GM18873 (cell line): ENCODE results near the gene EFEMP1.

Source experiments
- ATAC-seq: cut with Tn5 transposase; IDR thresholded peaks from one replicate; pipeline ENCODE4 v1.9.1; 2021; ENCODE audit warnings: mild to moderate bottlenecking, moderate library complexity, moderate number of reproducible peaks; ENCODE audit not compliant: unreplicated experiment, low FRiP score

Gene EFEMP1

DNA sequence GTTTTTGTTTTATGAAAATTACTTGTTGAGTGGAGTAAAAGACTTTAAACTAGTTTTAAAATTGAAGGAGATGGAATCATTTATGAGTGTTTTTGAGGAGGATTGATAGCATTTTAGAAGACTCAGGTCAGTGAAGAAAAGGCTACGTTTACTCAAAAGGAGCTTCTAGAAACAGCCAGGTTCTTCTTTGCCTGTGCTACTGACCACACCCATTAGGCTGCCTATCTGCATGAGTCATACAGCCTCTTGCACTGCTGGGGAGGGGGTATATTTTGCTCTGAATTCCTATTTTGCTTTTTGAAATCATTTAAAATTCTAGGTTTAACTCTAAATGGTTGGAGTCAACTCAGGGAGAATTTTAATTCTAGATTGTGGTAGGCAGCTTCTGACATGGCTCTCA is 22.3 kb downstream of the EFEMP1 start:
- ATAC-seq: no peak

DNA sequence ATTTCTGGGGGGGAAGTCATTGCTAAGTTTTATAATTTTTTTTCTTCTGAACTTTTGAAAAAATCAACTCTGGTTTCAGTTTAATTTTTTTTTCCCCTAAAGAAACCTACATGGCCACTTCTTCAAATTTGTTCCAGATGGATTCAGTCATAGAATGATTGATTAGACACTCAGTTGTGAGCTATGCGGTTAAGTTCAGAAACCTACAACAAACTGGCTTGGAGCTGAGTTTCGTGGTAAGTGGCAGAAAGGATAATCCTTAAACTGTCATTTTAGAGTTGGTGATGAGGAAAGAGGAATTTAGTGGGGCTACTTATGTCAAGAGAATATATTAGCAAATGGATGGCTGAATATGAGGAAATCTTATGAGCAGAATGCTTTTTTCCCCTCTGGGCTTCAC is 23.7 kb downstream of the EFEMP1 start:
- no peak for ATAC-seq

DNA sequence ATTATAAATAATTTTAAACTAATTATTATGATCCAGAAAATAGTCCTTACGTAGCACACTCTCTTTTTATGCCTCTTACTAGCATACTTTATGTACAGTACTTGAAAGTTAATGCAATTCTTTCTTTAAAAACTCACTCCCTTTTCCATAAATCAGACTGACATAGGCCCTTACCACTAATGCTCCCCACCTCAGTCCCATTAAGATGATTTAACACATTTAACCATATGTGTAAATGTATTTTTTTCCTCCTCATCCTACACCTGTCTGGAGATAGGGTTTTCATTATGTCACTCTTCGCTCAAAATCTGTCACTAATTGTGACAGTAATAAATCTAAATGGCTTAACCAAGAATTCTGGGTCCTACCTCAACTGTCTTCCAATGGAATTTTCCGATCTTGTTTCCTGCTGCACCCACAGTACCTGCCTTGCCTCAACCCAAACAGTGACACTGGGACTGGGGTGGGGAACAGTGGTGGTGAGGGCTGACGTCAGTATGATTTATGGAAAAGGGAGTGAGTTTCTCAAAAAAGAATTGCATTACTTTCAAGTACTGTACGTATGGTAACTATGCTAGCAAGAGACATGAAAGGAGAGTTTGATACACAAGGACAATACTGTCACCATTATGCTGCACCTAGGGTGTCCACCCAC is 25.1 kb downstream of the EFEMP1 start:
- ATAC-seq: no peak

DNA sequence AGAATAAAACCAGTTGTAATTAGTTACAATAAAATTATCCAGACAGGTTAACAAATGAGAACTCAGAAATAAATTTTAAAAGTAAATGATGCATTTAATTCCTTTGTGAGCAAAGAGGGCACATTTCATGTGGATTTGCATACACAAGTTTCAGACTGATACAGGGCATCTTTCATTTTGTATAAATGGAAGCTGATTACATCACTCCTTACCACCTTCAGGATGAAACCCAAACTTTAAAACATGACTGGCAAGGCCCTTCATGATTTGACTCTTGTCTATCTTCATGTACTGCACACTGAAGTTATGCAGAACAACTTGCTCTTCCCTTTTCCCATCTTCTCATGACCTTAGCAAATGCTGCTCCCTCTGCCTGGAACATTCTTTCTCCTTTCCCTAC is 26.9 kb downstream of the EFEMP1 start:
- no peak for ATAC-seq

DNA sequence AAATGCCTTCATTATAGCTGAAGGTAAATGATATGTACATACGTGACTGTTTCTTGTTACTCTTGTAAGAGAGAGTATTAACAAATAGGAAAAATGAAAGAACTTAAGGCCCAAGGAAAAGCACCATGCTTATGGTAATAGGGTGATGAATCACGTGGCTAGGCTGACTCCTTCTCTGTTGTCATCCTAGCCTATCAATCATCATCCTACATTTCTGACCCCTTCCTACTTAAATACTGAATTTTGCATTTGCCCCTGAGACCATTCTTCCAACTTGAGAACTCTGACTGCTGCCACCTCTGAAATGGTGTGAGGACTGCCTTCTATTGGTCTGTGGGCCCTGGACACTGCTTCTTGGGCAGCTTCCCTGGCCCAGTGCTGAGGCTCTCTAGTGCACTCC is 28.9 kb downstream of the EFEMP1 start:
- ATAC-seq: no peak

DNA sequence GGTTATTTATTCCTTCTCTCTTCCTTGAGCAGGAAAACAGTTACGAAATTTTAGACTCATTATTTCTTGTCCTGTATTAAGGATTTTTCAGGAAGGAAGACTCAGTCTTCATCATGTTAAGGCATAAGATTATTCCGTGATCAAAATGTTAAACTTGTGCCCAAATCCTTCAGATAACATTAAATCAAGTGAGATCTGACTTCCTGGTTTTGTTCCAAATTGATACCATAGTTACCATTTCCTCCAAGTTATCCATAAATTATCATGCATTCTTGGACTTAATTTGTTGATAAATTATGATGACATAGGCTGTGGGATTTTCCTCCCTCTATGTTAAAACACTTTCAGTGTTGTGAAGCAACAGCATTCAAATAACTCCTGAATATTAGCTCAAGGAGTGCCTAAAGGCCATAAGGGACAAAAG is 31.9 kb downstream of the EFEMP1 start:
- no peak for ATAC-seq

DNA sequence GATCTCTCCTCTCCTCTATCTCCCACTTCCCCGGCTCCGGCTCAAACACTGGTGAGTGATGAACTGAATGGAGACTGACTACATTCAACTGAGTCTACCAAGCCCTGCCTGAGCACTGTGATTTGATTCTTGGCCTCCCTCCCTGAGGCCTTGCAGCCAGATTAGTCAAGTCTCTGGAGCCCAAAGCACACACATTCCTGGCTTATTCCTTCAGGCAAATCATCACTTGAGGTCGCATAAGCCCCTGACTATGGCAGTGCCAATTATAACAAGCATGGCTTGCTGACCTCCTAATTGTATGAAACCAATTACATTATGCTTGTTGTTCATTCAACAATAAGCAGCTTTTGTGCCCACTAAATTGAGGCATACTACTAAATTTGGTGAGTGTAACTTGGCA is 34.6 kb downstream of the EFEMP1 start:
- no peak for ATAC-seq

DNA sequence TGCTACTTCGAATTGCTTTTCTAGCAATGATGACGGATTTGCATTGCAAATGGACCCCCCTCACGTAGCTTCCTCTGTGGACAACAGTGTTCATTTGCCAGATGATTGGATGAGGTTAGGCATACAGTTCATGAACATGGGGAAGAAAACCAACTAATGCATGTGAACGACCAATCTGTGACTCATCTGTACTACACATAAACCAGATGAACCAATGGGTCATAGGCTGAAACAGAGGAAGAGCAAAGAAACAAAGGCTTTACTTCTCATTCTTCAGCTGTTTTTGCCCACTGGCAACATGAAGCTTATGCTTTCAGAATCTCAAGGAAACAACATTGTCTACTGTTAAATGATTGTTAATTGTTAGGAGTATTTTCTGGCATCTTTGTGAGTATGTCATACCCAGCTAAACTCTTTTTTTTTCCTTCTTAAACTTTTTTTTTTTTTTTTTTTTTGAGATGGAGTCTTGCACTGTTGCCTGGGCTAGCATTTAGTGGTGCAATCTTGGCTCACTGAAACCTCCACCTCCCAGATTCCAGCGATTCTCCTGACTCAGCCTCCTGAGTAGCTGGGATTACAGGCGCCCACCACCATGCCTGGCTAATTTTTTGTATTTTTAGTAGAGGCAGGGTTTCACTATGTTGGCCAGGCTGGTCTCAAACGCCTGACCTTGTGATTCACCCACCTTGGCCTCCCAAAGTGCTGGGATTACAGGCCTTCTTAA is 35.5 kb downstream of the EFEMP1 start:
- no peak for ATAC-seq

DNA sequence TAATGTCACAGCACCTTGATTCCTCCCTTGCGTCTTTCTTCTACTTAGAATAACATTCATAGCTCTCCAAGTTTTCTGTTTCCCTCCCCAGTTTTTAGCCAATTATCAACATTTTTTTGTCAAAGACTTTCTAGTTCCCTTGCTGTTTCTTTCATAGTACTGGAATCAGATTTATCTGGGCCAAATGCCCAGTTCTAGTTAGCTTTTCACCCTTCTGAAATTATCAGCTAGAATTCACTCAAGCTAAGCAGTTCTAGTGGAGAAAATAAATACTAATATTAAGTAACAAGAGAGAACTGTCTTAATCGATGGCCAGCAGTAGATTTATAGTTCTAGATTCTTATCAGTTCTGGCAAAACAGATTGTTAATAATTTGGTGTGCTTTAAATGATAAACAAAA is 36.2 kb downstream of the EFEMP1 start:
- ATAC-seq: no peak

DNA sequence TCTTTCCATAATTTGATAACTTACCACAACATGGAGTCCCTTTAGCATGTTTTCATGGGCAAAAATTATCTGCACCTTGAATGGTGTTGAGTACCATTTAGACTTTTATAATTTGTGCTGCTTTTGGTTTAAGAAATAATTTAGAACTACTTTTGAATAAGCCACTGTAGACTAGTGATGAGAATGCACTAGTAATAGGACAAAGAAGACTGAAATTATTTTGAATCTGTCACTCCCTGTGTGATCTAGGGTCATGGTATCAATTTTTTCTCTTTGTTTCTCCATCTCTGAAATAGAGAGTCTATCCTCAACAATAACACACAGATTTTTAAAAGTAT is 37.7 kb downstream of the EFEMP1 start:
- no peak for ATAC-seq

DNA sequence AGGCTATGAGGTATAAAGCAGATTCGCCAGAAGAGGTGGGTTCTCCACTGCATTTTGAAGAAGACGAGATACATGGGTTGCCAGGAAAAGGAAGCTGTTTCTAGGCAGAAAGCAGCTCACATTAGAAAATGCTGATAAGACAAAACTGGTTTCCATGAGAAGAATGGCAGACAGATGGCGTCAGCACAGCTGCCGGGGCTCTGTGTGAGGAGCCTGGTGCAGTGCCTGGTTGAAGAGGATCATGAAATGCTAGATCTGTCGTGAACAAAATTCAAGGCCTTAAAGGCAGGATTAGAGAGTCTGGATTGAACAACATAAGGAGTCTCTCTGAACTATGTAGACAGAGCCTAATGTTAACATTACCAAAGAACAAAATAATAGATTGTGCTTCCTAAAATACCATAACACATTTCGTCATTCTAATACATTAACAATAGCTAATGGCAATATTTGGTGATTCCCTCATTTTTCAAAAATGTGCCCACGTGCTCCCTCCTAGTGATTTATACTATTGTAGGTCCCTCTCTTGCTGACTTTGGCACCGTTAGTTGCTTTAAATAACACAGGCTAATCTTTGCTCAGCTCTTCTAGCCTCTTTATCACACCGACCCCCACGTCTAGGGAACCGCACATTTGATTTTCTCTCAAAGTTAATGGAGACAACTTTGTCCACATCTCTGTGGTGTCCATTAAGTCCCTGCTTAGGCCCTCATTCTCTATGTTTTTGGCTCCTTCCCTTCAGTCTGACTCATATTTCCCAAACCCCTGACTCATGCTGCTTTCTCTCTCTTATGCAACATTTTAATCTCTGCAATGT is 38.2 kb downstream of the EFEMP1 start:
- no peak for ATAC-seq

DNA sequence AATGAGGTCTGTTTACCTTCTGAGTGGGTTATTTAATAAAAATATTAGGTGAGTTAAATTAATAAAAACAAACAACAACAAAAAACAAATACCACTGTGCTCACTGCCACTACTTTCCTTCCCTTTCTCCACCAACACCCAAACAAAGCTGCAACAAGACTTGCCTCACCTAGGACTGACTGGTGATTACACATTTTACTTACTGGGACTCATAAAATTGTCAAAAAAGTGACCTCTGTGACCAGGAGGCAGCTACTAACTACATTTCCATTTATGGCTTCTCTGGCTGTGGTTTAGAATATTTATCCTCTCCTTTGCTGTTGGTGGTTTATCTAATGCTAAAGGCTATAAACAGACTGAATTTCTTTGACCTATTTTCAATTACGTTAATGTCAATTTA is 39.8 kb downstream of the EFEMP1 start:
- ATAC-seq: no peak

DNA sequence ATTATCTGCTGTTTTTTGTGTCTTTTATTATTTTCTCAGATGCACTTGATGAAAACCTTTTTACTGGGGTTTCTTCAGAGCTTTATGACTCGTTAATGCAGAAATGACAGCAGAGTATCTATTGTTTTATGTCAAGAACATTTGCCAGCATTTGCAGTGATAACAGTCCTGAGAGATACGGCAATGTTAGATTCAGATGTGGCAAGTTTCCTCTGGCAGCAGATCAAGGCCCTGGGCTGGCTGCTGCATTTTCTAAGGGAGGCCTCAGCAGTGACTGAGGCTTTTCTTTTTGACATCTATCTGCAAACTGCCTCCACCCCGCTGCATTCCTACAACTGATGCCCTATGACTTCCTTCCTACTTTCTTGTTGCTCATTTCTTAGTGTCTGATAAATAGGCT is 40.2 kb downstream of the EFEMP1 start:
- no peak for ATAC-seq

DNA sequence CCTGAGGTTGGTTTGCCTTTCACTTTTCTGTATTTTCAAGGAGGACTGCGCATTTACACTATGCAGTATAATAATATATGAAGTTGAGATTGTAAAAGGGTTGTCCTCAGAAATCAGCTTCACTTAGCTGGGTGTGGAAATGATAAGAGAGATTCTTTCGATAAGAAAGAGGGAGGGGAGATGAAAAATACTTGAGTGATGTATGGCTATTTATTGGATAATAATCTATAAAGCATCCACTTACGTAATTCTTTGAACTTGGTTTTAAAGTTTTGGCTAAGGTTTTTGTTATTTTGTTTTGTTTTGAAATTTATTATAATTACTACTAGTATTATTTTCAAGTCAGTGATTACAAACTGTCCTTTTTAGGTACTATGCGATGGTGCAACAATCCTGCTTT is 40.6 kb downstream of the EFEMP1 start:
- no peak for ATAC-seq

DNA sequence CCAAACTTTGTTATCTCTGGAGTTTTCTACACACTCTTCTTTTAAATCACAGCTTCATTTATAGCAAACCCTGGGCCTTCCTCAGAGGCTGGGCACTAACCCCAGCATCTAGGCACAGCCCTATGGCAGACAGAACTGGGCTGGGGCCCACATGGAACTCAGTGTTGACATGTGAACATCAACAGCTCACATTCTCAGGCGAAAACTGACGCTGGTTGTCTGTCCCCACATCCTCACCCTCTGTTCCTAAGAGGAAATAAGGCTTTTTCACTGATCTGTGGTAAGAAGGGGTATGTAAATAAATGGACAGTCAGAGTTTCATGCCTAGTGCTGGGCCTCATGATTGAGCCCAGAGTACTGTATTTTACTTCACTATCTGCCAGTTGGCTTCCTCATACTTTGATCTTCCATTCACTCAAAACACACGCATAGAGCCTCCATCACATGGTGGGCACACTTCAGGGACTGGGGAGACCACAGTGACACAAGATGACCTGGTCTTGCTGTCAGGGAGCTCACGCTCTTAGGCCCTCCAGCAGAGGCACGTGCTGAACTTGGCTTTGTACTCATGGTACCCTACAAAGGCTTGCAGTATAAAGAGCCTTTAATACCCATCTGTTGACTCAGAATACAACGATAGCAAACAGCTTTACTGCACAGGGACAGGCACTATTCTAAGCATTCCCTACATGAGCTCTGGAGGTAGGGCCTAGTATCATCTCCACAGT is 43.0 kb downstream of the EFEMP1 start:
- no peak for ATAC-seq

DNA sequence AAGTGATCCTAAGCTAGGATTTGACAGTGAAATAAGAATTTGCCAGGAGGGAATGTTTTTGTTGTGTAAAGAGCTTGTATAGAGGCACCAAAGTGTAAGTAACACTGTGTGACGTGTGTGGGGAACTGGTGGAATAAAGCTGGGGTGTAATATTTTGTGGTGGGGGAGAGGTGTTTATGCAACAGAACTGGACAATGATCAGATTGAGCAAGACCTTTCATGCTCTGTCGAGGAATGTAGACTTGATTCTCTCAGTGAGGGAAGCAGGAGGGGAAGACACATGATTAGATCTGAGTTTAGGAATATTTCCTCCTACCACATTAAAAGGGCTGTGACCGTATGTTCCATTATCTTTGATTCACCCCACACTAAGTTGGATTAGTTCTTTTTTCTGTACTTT is 43.6 kb downstream of the EFEMP1 start:
- no peak for ATAC-seq

DNA sequence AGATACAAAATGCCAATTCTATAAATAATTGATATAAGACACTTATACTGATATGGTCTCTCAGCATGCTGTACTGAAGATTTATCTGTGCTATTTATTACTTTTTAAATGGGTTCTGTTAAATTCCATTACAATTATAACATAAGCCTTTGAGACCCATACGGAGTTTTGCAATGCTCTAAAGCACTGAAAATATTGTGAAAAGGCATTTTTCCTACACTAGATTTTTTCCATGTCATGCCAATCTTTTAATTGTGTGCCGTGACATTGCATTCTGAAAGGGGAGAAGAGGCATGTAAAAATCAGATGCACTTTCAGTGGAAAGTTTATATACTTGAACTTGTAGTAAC is 46.5 kb downstream of the EFEMP1 start:
- ATAC-seq: no peak

DNA sequence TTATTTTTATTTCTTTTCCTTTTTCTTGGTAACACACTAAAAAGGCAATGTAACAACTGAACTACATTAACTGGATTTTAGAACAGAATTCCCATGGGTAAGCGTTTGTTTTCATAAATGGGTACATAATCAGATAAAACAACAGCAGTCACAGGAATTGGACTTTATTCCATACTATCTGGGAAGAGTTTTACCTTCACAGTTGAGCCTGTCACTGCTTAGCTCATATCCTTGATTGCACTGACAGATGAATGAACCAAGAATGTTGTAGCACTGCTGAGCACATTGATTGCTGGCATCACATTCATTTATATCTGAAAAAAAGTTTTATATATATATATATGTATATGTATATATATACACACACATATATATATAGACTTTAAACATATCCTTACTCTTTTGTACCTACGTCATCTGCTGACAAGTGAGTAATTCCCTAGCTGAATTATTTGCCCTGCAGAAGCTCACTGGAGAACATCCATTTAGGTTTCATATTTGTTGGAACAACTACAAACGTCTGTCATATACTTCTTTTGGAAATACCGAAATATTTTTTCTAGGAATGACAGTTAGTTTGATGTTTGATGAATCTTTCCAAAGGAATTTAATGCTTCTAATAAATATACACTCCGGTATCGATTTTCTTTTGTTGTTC is 47.0 kb downstream of the EFEMP1 start:
- ATAC-seq: no peak

DNA sequence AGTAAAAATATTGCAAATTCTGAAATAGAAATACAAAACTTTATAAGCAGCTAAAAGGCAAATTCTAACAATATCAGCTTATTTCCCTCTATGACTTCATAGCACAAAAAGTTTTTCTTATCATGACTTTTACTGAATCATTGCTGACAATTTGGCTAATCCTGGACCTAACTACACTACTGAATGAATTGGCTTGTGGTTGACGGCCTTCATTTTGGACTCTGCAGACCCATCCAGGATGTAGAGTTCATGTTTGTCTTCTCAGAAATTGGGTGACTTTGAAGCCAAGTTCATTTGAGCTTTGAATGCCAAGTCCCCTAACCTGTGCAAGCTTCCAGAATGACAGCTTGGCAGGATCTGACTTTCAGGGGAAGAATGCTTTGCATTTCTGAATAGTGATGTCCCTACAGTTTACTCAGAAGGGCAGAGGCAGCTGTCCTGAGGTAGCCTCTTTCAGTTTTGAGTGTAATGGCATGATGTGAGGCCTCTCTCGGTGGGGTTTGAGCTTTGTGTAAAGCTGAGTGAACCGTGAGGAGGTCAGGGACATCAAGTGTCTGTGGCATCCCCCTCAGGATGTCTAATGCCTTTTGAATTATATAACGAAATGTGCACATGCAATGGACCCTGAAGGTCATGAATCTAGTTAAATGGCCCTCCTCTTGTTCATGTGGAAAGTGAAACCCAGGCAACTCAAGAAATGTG is 48.0 kb downstream of the EFEMP1 start:
- no peak for ATAC-seq

DNA sequence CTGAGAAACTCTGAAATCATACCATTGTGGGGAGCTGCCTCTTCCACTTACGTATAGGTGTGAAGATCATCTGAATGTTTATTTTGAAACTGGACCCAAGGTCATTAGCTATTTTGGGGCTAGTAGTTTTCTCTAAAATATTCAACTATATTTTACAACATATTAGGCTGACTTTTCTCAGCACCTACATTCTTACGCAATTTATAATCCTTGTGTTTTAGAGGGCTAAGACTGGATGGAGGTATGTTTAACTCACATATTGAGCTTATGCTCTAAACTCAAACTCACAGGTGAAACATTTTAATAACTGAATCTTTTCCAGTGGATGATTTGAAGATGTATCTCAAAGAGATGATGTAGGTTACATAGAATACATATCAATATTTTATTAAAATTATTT is 49.2 kb downstream of the EFEMP1 start:
- no peak for ATAC-seq
